HG03280 (cell line): ENCODE measurements around the gene DMXL2.
"Not testable (repeated sequence)": the region's sequence is repeated elsewhere in the genome, so short reads cannot be mapped to it uniquely, and the experiment has no call there.

Source experiments
- ATAC-seq: cut with Tn5 transposase; IDR thresholded peaks from one replicate; pipeline ENCODE4 v1.9.1; 2021; ENCODE audit warnings: mild to moderate bottlenecking, moderate library complexity; ENCODE audit not compliant: unreplicated experiment

The DMXL2 gene

GRCh38 chr15:51497806-51498205 is 124.8 kb downstream of the DMXL2 start:
- ATAC-seq: no peak

GRCh38 chr15:51496246-51496645 is 126.3 kb downstream of the DMXL2 start:
- ATAC-seq: no peak

GRCh38 chr15:51494411-51495314 is 127.9 kb downstream of the DMXL2 start:
- no peak for ATAC-seq

DNA sequence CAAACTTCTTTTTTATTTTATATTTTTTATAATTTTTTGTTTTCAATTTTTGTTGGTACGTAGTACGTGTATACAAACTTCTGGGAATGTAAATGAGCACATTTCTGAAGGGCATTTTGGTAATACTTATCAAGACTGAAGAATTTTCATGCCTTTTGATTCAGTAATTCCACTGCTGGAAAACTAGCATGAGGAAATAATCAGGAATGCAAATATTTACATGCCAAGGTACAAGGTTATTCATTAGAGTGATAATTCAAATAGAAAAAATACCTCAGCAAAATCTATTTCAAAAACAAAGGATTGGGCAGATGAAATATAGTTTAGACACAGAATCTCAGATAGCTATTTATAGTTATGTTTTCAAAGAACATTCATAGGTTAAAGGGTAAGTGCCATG is 128.7 kb downstream of the DMXL2 start:
- ATAC-seq: no peak

DNA sequence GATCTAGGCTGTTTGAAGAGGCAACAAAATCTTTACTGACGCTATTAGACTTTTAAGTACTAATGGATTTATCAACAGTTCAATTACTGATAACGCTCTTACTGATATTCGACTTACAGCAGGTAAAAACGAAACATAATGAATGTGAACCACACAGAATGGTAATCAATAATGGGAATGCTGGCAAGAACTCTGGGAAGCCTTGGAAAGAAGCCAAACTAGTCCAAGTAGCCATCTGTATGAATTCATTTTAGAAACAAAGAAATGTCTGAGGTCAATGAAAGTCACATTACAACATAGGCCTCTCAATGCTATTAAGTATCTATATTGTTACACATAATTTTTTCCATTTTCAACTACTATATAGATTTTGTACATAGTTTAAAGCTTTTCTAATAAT is 130.0 kb downstream of the DMXL2 start:
- ATAC-seq: no peak

GRCh38 chr15:51491941-51492340 is 130.6 kb downstream of the DMXL2 start:
- no peak for ATAC-seq

DNA sequence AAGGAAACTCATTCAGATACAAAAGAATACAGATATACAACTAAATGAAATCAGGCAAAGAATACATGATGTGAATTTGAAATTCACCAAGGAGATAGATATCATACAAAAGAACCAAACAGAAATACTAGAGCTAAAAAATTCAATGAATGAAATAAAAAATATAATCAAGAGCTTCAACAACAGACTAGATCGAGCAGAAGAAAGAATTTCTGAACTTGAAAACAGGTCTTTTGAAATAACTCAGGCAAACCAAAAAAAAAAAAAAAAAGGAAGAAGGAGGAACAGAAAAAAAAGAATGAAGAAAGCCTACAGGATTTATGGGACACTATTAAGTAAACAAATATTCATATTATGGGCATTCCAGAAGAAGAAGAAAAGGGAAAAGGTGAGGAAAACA is 137.8 kb downstream of the DMXL2 start:
- no peak for ATAC-seq

GRCh38 chr15:51483985-51484384 is 138.6 kb downstream of the DMXL2 start:
- ATAC-seq: no peak

DNA sequence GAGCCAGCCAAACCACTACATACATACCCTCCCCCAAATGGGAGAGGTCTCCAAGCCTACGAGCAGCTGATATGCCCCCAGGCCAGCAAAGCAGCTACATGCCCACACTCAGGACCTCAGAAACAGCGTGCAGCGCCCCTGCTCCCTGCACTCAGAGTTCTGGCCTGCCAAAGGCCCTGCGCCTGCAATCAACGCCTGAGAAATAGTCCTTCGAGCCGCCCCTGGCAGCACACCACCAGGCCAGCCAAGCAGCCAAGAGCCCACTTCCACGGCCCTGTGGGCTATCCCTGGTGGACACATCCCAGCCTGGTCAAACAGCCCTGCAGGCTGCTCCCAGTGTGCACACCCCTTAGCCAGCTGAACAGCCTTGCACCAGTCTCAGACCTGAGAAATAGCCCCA is 139.1 kb downstream of the DMXL2 start:
- ATAC-seq: no peak

DNA sequence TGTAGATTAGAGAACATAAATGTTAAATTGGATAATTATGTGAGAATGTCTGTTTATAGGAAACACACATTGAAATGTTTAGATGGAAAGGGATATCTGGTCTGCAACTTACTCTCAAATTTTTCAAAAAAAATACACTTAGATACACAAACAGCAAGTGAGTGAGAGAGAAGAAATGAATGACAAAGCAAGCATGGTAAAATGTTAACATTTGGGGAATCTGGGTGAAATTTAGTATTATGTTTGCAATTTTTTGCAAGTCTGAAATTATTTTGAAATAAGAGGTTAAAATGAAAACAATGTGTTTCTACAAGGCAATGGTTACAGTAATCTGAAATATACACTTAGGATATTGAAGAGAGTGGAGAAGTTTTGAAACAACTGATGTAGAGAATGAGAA is 146.8 kb downstream of the DMXL2 start:
- ATAC-seq: no peak

GRCh38 chr15:51470512-51470911 is 152.1 kb downstream of the DMXL2 start:
- ATAC-seq: no peak

DNA sequence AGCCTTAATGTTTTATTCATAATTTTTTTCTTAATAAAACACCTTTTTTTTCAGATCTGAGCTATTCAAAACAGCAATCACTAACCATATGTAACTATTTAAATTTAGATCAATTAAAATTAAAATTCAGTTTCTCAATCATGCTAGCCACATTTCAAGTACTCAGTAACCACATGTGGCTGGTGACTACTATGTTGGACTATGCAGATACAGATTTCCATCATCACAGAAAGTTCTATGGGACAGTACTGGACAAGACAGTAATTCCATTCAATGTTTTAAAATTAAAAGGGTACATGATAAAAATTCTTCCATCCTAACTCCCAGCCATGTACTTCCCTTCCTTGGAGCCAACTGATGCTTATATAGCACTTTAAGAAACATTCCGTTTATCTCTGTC is 161.8 kb downstream of the DMXL2 start:
- ATAC-seq: no peak

GRCh38 chr15:51450001-51450400 is 172.6 kb downstream of the DMXL2 start:
- no peak for ATAC-seq

- no peak for ATAC-seq
Observed at GRCh38 chr15:51448622-51449399, 173.8 kb downstream of the DMXL2 start.

- no peak for ATAC-seq
Observed at GRCh38 chr15:51447855-51448621, 174.5 kb downstream of the DMXL2 start.

DNA sequence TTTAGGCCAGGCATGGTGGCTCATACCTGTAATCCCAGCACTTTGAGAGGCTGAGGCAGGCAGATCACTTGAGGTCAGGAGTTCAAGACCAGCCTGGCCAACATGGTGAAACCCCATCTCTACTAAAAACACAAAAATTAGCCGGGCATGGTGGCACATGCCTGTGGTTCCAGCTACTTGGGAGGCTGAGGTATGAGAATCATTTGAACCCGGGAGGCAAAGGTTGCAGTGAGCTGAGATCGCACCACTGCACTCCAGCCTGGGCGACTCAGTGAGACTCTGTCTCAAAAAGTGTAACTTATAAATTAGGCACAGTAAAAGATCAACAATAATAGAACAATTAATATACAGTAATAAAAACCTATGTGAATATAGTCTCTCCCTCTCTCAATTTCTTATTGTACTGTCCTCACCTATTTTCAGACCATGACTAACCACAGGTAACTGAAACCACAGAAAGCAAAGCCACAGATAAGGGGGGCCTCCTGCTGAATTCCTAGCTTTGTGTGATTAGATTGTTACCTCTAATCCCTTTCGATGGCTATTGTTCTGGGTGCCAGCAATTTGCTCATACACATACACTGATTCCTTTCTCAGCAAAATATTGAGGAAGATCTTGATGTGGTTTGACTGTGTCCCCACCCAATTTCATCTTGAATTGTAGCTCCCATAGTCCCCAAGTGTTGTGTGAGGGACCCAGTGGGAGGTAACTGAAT is 176.4 kb downstream of the DMXL2 start:
- ATAC-seq: not testable (repeated sequence)

GRCh38 chr15:51444807-51445206 is 177.8 kb downstream of the DMXL2 start:
- ATAC-seq: no peak

DNA sequence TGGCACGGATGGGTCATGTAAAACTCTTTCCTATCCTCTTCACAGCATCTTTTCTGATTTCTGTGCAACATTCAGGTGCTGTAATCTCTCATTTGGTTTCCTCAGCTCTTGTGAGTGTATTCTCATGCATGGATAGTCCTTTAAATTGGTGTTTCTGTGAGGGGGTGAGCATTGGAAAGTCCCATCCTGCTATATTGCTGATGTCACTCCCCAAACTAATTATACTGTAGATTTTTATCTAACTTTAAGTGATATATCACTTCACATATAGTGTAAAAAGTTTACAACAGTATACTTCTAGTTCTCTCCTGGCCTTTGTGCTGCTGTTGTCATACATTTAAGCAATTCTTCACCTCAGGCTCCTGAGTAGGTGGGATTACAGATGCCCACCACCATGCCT is 178.5 kb downstream of the DMXL2 start:
- no peak for ATAC-seq

DNA sequence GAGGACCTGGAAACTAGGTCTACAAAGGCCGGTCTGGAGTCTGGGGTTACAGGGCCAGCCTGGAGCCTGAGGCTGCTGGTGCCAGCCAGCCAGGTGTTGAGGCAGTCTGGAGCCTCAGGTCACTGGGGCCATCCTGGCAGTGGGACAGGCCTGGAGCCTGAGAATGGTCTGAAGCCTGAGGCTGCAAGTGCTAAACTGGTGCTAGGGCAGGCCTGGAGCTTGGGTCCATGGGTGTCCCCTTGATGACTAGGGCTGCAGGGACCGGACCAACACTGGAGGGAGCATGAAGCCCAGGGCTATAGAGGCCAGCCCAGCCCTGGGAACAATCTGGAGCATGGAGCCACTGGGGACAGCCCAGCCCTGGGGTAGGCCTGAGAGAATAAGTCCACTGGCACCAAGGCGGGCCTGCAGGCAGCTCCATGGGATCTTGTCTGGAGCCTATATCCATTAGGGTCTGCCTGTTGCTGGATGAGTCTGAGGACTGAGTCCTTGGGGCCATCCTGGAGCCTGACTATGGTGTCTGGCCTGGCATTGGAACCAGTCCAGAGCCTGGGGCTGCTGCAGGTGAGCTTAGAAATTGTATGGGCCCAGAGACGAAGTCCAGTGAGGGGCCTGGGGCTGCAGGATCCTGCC is 179.2 kb downstream of the DMXL2 start:
- no peak for ATAC-seq

- ATAC-seq: no peak
Observed at GRCh38 chr15:51438526-51438925, 184.0 kb downstream of the DMXL2 start.
